UCSD-AML1 (cell line): ENCODE data around the gene IGFL2.
"Not testable (repeated sequence)": the region's sequence is repeated elsewhere in the genome, so short reads cannot be mapped to it uniquely, and the experiment has no call there.

Experiments
- DNase-seq: peaks from one replicate; lab custom pipeline; 2025; ENCODE audit not compliant: unreplicated experiment; lab: John Stamatoyannopoulos, UW

IGFL2 gene

GRCh38 chr19:46206682-46207081, 58.6 kb downstream of the IGFL2 start:
- no peak for DNase-seq

GRCh38 chr19:46207858-46208257, 59.8 kb downstream of the IGFL2 start:
- DNase-seq, result not testable (repeated sequence)

- no peak for DNase-seq
These were observed 61.0 kb downstream of the IGFL2 start for GRCh38 chr19:46209051-46209450.

- DNase-seq, result no peak
These were observed 61.4 kb downstream of the IGFL2 start for GRCh38 chr19:46209472-46209871.

GRCh38 chr19:46210669-46211068, 62.6 kb downstream of the IGFL2 start:
- DNase-seq, result no peak
